ENCODE data around the gene ABCB9.

DNA sequence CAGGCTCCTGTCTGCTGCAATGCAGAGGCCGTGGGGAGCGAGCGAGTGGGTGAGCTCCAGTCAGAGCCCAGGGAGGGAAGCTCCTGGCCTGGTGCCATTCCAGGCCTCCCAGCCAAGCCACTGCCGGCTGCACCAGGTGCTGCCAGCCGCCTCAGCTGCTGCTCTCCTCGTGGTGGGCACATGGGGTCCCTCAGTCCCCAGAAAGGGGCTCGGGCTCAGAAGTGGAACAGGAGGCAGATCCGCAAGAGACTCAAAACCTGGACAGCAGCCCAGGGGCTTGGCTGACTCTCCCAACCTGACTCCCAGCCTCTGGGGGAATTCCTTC, 2.4 kb downstream of the ABCB9 start:
- TF ChIP-seq, protein P1, sequence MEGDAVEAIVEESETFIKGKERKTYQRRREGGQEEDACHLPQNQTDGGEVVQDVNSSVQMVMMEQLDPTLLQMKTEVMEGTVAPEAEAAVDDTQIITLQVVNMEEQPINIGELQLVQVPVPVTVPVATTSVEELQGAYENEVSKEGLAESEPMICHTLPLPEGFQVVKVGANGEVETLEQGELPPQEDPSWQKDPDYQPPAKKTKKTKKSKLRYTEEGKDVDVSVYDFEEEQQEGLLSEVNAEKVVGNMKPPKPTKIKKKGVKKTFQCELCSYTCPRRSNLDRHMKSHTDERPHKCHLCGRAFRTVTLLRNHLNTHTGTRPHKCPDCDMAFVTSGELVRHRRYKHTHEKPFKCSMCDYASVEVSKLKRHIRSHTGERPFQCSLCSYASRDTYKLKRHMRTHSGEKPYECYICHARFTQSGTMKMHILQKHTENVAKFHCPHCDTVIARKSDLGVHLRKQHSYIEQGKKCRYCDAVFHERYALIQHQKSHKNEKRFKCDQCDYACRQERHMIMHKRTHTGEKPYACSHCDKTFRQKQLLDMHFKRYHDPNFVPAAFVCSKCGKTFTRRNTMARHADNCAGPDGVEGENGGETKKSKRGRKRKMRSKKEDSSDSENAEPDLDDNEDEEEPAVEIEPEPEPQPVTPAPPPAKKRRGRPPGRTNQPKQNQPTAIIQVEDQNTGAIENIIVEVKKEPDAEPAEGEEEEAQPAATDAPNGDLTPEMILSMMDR (conservative IDR thresholded peaks at IDR 0.05): no peak
- TF ChIP-seq ZFX (IDR thresholded peaks at IDR 0.05): no peak

Measured in C4-2B (cell line).